Colonic mucosa (tissue), 4 donors: ENCODE data around the gene OXSR1. TPM values are rescaled to one million over a fixed set of nuclear protein-coding genes. Genes with fewer than 3 reads are reported as not detected.

ENCODE experiments used
- DNase-seq: peaks from one replicate; pipeline ENCODE4 v3.0.0-alpha.2; 2020
- H3K27ac ChIP-seq: fragments of 200-600 bp; one replicate; pipeline ENCODE4 v1.8.0; 2021
- H3K27me3 ChIP-seq: fragments of 200-600 bp; one replicate; pipeline ENCODE4 v1.8.0; 2021
- H3K36me3 ChIP-seq: fragments of 200-600 bp; one replicate; pipeline ENCODE4 v1.8.0; 2021
- H3K4me1 ChIP-seq: fragments of 200-600 bp; one replicate; pipeline ENCODE4 v1.8.0; 2021; ENCODE audit warnings: mild to moderate bottlenecking
- H3K4me3 ChIP-seq: fragments of 200-600 bp; one replicate; pipeline ENCODE4 v1.8.0; 2021
- H3K9ac ChIP-seq, 2 donors: one replicate each; pipeline ENCODE4 v1.7.0; 2013; ENCODE audit warnings: control low read depth in 2 of 2, low read depth in 2 of 2, low read length in 2 of 2
- H3K9me3 ChIP-seq: fragments of 200-600 bp; one replicate; pipeline ENCODE4 v1.8.0; 2021
- intact Hi-C: fragments of 100-400 bp; cut with DNase I; formaldehyde crosslinking; loops from one replicate; pipeline ENCODE4 v1.14.1; 2022
- total RNA-seq, 2 donors: library from RNA; stranded (reverse); fragmentation: NEBNext Ultra II Directional in 1 of 2; extraction: Animal tissue kit (Norgen Biotek cat#: 25700) in 1 of 2; gene quantifications; one replicate each; pipeline ENCODE4 v1.2.1, GENCODE V29; 2021
- TF ChIP-seq, protein P1 (sequence below): fragments of 200-600 bp; IDR thresholded peaks from one replicate; pipeline ENCODE4 v1.8.0; 2022; ENCODE audit warnings: antibody characterized with exemption, mild to moderate bottlenecking
- donor health status: healthy.
- donor health status: DM: no; HTN: no; CAD: no.
- donor health status: DM: no; HTN: no; CAD: no.

The OXSR1 gene
- total RNA-seq, 2 donors from 2014 or later = 32.0 to 57.3 TPM

DNA sequence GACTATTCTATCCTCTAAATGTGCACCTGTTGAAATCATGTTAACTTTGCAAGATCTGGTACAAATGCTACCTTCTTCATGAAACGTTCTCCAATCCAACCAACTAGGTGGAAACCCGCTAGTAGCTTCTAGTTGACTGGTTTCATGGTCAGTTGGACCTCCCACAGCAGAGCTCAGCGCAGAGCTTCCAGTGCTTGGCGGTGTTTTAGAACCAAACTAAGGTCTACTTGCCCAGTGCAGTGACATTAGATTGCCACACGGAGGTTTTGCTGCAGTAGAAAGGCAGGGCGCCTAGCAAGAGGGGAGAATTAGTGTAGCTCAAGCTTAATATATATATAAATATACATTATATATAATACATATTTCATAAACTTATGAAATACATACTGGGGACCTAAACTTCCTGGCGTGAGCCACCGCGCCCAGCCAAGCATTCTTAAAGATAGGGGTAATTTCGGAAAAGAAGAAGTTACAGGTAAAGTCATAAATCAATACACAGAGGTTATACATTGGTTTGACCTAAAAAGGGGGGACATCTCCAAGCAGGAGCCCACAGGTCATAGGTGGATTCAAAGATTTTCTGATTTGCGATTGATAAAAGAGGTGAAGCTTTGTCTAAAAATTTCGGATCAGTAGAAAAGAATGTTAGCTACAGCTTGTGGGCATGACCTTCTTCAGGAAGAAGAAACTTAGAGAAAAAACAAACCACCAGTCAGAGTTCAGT is 2.1 kb upstream of the OXSR1 start:
- DNase-seq = no peak
- intact Hi-C loops = no loop called here
- Histone ChIP-seq H3K27me3 (no peaks in the 10 kb centered on the region), H3K4me1 (no peaks in the 10 kb centered on the region), H3K9me3 (no peaks in the 10 kb centered on the region), H3K27ac (no peak overlapping the region), H3K4me3 (no peak overlapping the region), H3K36me3 (no peaks in the 10 kb centered on the region), H3K9ac (no peak overlapping the region)
- TF ChIP-seq, protein P1, sequence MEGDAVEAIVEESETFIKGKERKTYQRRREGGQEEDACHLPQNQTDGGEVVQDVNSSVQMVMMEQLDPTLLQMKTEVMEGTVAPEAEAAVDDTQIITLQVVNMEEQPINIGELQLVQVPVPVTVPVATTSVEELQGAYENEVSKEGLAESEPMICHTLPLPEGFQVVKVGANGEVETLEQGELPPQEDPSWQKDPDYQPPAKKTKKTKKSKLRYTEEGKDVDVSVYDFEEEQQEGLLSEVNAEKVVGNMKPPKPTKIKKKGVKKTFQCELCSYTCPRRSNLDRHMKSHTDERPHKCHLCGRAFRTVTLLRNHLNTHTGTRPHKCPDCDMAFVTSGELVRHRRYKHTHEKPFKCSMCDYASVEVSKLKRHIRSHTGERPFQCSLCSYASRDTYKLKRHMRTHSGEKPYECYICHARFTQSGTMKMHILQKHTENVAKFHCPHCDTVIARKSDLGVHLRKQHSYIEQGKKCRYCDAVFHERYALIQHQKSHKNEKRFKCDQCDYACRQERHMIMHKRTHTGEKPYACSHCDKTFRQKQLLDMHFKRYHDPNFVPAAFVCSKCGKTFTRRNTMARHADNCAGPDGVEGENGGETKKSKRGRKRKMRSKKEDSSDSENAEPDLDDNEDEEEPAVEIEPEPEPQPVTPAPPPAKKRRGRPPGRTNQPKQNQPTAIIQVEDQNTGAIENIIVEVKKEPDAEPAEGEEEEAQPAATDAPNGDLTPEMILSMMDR = peak; percentile 14

DNA sequence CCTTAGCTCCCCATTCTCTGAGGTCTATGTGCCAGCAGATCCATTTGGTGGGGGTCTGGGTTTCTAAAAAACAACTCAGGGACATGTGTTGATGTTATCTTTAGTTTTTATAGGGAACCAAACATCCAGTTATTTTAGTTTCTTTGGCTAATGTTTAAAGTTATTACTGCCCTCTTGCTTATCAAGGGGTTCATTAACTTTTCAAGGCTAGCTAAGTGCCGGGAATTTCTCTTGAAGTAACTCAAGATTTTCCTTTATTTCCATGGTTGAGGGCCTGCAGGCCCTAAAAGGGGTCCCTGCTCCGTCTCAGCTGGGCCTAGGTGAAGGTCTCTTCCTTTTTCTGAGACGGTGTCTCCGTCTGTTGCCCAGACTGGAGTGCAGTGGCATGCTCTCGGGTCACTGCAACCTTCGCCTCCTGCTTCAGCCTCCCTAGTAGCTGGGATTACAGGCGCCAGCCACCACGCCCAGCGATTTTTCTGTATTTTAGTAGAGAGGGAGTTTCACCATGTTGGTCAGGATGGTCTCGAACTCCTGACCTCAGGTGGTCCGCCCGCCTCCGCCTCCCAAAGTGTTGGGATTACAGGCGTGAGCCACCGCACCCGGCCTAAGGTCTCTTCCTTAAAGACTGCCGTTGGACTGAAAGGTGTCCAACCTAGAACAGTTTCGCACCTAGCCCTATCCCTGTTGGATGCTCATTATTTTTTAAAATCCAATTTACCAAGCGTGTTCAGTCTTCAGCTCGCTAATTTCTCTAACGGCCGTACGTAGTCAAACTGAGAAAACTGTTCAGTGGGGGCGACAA is 1.3 kb upstream of the OXSR1 start:
- Histone ChIP-seq H3K4me3 (peak overlapping the region; percentile 95), H3K36me3 (no peaks in the 10 kb centered on the region), H3K27me3 (no peaks in the 10 kb centered on the region), H3K9me3 (no peaks in the 10 kb centered on the region), H3K9ac (peak overlapping the region; percentile 61 to 91), H3K27ac (peak overlapping the region; percentile 98), H3K4me1 (no peaks in the 10 kb centered on the region)
- peak; percentile 42 for DNase-seq
- intact Hi-C loops = no loop called here
- TF ChIP-seq, protein P1 = no peak

DNA sequence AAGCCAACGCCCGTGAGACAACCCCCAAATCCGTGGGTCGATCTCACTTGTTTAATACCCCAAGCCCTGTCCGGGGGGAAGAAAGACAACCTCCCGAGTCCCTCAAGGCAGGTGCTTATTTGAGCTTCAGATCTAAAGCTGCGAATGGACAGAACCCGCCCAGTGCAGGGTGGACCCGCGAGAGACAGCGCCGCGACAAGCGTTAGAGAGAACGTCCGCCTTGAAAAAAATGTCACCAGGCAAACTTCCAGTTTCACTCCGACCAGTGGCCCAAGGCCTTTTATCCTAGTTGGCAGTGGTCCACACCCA is 740 bp upstream of the OXSR1 start:
- peak overlapping the region; percentile 61 to 91 for H3K9ac ChIP-seq
- DNase-seq = no peak
- no peaks in the 10 kb centered on the region for H3K27me3 ChIP-seq
- H3K4me1 ChIP-seq = no peaks in the 10 kb centered on the region
- peak overlapping the region; percentile 98 for H3K27ac ChIP-seq
- TF ChIP-seq, protein P1 = no peak
- H3K36me3 ChIP-seq = no peaks in the 10 kb centered on the region
- no peaks in the 10 kb centered on the region for H3K9me3 ChIP-seq
- intact Hi-C loops = no loop called here
- peak overlapping the region; percentile 95 for H3K4me3 ChIP-seq

DNA sequence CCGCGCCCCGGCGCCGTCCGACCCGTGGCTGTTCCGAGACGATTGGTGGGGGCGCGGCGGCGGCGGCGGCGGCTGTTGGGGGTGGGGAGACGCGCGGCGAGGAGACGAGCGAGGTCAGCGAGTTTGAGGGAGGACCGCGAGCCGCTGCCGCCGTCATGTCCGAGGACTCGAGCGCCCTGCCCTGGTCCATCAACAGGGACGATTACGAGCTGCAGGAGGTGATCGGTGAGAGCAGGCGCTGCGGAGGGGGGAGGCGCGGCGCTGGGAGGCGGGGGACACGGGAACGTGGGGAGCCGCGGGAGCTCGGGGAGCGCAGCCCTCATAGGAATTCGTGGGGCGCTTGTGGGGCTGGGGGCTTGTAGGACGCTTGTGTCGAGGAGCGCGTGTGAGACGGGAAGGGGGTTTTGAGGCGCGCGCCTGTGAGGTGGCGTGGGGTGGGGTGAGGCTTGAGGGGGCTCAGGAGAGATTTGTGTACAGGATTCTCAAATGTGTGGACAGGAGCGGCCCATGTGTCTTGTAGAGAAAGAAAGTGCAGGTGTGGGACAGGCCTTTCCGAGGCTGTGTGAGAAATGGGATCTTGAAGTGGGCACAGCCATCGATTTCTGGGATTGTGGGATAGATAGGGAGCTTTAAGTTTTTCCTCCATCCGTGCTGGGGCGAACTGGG is 518 bp downstream of the OXSR1 start:
- Histone ChIP-seq H3K36me3 (no peaks in the 10 kb centered on the region), H3K9ac (peak overlapping the region; percentile 71 to 91), H3K27ac (peak overlapping the region; percentile 98), H3K4me1 (no peaks in the 10 kb centered on the region), H3K27me3 (no peaks in the 10 kb centered on the region), H3K9me3 (no peaks in the 10 kb centered on the region), H3K4me3 (peak overlapping the region; percentile 95)
- TF ChIP-seq, protein P1 = no peak
- DNase-seq = peak; percentile 67
- intact Hi-C loops = no loop called here

DNA sequence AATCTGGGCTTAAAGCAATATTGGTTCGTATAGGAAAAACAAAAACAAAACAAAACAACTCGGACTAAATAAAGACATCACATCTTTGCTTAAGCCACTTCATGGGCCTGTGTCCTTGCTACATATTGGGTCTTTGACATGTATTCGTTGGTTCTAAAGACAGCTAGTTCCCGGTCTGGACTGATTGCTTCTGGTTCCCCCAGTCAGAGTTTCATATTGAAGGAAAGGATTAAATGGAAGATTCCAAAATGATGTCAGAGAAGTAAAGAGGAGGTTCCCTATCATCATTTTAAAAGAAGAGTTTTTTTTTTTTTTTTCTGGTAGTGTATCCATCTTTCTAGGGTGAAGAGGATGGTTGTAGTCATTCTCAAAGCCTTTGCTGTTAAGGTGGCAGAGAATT is 2.3 kb downstream of the OXSR1 start:
- Histone ChIP-seq H3K27me3 (no peaks in the 10 kb centered on the region), H3K9me3 (no peaks in the 10 kb centered on the region), H3K27ac (no peak overlapping the region), H3K4me1 (no peaks in the 10 kb centered on the region), H3K9ac (no peak overlapping the region), H3K36me3 (no peaks in the 10 kb centered on the region), H3K4me3 (no peak overlapping the region)
- TF ChIP-seq, protein P1 = no peak
- intact Hi-C loops = no loop called here
- no peak for DNase-seq
